GM18868 (cell line): ENCODE measurements around the gene NCOA7.
"Not testable (repeated sequence)": the region's sequence is repeated elsewhere in the genome, so short reads cannot be mapped to it uniquely, and the experiment has no call there.

Source experiments
- ATAC-seq: cut with Tn5 transposase; IDR thresholded peaks from one replicate; pipeline ENCODE4 v1.9.1; 2021; ENCODE audit warnings: mild to moderate bottlenecking, moderate library complexity; ENCODE audit not compliant: unreplicated experiment

NCOA7 gene

DNA sequence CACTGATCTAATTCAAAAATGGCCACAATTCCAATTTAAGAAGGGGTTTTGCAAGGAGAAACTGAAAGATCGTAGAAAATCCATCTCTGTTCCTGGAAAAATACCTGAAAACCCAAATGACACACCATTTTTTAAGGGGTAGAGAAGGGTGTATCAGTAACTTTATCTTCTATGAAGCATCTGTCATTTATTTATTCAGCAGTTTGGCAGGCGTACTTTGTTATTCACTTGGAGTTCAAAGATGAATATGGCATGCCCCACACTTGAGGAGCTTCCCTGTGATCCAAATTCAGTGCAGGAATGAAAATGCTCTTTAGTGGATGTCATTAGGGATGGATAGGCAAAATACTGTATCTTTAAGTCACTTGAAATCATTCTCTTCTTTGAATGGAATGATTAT, 173.1 kb downstream of the NCOA7 start:
- no peak for ATAC-seq

DNA sequence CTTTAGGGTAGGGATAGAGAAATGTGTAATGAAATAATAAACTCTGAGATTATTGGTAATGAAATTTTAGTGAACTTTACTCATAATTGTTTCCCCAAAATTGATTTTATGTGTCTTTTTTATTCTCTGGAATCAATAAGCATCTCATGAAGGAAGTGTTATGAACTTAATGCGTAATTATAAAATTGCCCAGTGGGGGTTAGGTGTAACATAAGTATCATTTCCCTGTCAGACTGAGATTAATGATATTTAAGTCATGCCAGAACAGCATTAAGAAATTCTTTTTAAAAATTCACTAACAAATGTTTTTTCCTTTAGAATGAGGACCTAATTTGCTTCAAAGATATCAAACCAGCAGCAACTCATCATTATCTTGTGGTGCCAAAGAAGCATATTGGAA, 175.8 kb downstream of the NCOA7 start:
- ATAC-seq = no peak

GRCh38 chr6:125968493-125968892, 177.7 kb downstream of the NCOA7 start:
- no peak for ATAC-seq

GRCh38 chr6:125970760-125971159, 180.0 kb downstream of the NCOA7 start:
- no peak for ATAC-seq

DNA sequence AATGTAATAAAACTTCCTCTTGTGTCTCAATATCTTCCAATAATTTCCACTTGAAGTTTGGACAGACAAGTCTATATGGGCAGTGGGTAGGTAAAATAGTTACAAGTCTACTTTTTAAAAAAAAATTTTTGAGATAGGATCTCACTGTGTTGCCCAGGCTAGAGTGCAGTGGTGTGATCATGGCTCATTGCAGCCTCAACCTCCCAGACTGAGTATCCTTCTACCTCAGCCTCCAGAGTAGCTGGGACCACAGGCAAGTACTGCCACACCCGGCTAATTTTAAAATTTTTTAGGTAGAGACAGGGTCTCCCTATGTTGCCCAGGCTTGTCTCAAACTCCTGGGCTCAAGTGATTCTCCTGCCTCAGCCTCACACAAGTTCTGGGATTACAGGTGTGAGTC, 181.7 kb downstream of the NCOA7 start:
- ATAC-seq = not testable (repeated sequence)

- peak; percentile 92 for ATAC-seq
Observed at GRCh38 chr6:125974214-125974866, 183.6 kb downstream of the NCOA7 start.

DNA sequence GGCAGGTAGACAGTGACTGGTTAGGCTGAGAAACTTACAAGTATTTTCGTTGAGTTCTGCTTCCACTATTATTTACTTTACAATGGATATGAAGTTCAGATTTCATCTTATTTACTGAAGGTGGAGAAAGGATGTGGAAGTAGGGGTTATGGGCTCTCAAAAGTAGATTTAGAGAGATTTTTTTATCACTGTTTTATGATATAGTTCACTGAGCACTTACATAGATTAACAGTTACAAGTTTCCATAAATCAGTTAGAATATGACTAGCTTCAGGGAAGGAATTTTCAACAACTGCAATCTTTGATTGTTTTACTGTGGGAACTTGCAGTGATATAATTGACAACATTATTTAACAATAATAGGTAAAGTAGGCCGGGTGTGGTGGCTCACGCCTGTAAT, 188.3 kb downstream of the NCOA7 start:
- ATAC-seq = no peak
